DMS153 (cell line): ENCODE data around the gene UBE2L5.
A peak's percentile ranks its signal among the peaks of the same experiment; 100 is the strongest.

Experiments
- DNase-seq: peaks from one replicate; lab custom pipeline; 2025; lab: John Stamatoyannopoulos, UW

Gene UBE2L5

GRCh38 chr13:30422054-30422839, at the start of gene UBE2L5:
UBE2L5 (plus strand) TSS chr13:30422493; CDS start chr13:30427991, 5,498 bp downstream.
- peak; percentile 47 for DNase-seq

DNA sequence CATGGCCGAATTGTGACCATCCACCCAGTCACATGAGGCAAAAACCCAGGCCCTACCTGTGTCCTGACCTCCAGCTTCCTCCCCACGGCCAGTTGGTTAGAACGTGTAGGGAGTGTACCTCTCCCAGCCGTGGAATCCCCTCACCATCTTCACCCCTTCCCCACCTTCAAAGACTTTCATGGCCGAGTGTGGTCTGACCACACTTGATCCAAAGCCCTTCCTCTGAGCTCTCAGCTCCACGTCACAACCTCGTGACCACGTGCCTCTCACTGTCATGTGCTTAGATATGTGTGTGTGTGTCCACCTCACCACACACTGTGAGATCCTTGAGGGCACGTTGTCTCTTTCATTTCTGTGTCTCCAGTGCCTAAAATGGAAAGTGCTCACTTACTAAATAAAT, 48.6 kb upstream of the UBE2L5 start:
- DNase-seq = no peak

GRCh38 chr13:30375265-30375835, 46.9 kb upstream of the UBE2L5 start:
- DNase-seq = no peak

- DNase-seq = peak; percentile 29
Measured at GRCh38 chr13:30376426-30377311, 45.6 kb upstream of the UBE2L5 start.

DNA sequence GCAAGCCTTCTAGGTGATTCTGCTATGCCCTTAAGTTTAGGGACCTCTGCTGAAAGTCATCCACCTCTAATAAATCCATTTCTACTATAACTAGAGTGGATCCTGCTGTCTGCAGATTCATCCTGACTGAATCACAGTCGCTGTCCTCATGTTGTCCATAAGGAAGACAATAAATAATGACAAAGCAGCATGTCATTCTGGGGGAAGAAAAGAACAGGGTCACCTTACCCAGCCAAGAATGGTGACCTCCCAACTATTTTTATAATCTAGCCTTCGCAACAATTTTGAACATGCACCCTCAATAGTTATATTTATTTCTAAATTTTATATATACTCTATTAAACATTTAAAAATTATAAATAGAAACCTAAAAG, 45.0 kb upstream of the UBE2L5 start:
- no peak for DNase-seq

- DNase-seq = no peak
Measured at GRCh38 chr13:30378191-30378590, 44.1 kb upstream of the UBE2L5 start.

DNA sequence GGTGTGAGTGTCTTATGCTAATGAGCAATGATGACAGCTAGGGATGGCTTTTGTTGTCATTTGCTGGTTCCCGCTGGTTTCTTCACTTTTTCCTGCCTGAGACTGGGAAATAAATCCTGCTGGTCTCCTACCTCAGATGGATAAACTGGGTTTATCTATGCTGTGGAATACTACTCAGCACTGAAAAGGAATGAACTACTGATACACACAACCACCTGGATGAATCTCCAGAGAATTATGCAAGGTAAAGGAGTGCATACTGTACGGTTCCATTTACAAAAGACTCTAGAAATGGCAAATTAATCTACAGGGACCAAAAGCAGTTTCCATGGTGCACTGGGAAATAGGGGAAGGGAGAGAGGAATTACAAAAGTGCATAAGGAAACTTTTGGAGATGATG, 41.2 kb upstream of the UBE2L5 start:
- no peak for DNase-seq

DNA sequence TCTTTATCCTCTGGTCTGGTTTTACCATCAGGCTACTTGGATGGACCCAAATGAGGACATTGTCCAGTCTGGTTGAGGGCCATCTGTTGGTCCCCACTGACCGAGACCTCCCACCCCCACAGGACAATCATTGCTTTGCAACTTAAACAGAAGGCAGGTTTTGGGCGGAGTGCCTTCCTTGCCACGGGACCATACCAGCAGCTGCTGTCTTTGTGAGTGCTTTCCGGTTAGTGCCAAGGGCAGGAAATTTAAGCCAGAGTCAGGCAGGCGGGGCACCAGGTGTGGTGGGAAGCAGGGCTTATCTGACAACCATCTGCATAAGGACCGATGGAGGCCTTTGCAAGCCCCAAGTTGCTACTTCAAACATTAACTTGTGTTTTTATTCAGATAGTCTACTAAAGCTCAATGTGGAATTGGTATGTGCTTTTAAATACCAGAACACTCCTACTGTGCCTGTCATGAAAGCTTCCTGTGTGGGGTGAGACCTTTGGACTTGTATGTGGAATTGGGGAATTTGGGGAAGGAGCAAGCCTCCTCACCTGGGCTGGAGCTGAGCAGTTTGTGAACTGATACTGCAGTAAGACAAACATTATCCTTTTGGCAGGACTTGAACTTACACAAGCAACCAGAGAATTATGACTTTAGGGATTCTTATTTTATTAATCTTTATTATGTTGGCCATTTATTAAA, 39.3 kb upstream of the UBE2L5 start:
- no peak for DNase-seq

DNA sequence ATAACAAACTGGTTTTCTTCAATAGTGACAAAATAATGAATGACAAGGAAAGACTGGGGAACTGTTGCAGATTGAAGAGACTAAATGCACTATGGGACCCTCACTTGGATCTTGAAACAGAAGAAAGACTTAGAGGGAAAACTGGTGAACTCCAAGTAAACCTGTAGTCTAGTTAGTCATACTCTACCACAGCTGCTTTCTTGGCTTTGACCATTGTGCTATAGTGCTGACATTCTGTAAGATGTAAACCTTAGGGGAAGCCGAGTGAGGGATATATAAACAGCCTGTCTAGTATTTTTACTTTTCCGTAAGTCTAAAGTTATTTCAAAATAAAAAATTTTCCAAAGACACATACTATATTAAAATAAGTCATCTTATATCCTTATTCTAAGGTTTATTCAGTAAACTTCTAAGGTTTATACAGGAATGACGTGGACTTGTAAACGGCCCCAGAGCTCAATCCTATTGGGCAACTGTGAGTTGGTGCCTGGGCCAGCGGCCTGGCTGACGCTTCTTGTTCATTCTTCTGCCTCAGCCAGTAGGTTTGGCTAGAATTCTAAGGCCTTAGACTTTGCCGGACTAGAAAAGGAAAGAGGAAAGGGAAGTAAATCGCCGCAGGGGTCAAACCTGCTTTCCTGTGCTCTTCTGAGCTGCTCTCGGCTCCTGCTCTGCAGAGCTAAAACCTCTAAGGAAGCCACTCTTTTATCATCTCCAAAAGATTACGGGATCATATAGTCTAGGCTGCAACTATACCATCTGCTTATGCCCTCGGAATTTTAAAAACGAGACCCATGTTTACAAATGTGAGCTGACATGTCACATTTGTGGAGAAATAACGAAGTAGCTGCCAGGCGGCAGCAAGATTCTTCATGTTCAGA, 33.6 kb upstream of the UBE2L5 start:
- no peak for DNase-seq

DNA sequence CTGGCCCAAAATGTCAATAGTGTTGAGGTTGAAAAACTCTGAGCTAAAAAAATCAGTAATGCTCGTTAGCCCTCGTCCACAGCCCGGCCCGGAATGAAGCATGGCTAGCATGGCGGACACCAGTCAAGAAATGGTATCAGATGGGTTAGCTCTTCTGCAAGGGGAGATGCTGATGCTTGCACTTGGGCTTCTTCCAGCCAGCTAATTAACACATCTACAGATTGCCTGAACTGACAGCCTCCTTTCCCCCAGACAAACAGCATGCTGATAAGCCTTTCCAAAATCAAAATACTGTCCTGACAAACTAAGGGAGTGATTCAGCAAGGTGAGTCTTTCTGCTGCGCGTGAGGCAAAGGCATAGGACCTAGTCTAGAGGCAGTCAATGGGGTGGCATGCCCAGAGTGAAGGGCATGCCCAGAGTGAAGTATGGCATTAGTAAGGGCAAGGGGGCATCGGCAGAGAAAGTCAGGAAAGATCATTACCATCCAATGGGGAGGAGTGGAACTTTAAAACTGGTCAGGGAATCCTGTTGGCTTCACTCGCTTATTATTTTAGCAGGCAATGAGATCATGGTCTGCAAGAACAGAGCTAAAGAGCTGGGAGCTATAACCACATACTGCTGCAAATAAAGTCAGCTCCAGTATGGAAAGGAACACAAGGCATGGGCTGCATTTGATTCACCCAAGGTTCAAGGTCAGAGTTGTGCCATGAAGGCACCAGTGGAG, 30.2 kb upstream of the UBE2L5 start:
- DNase-seq = no peak

DNA sequence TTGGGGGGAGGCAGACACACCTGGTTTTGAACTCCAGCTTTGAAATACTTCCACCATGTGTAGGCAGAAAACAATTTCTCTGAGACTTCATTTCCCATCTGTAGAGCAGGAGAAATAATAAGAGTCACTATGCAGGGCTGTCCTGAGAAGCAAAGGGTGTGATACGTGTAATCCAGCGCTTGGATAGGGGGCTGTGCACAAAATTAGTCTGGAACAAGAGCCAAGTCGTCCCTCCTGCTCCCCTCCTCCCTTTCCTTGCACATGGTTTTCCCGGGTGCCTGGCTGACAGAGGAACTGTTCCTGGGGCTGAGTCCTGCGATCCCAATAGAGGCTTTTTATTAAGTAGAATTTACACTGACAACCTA, 29.6 kb upstream of the UBE2L5 start:
- DNase-seq = no peak

DNA sequence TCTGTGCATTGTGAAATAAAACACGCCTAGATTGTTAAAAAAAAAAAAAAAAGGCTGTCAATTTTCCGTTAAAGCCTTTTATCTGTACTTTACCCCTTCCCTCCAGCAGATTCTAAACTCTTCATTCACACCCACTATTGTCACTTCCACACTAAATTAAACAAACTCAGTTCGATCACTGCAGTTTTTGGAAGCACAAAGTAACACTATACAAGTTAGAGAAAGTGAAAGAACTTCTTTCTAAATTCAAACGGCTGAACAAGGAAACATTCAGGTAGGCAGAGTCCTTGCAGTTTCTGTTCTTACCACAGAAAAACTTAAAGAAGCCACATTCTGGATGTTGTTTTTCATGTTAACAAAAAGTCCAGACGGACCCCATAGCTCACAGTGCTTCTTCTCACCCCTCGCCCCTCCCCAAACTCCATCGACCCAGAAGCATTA, 27.5 kb upstream of the UBE2L5 start:
- no peak for DNase-seq

- peak; percentile 81 for DNase-seq
Measured at GRCh38 chr13:30395192-30396158, 26.8 kb upstream of the UBE2L5 start.

GRCh38 chr13:30396434-30397075, 25.7 kb upstream of the UBE2L5 start:
- no peak for DNase-seq

- no peak for DNase-seq
Measured at GRCh38 chr13:30398601-30399072, 23.7 kb upstream of the UBE2L5 start.

- DNase-seq = no peak
Measured at GRCh38 chr13:30400376-30400775, 21.9 kb upstream of the UBE2L5 start.

DNA sequence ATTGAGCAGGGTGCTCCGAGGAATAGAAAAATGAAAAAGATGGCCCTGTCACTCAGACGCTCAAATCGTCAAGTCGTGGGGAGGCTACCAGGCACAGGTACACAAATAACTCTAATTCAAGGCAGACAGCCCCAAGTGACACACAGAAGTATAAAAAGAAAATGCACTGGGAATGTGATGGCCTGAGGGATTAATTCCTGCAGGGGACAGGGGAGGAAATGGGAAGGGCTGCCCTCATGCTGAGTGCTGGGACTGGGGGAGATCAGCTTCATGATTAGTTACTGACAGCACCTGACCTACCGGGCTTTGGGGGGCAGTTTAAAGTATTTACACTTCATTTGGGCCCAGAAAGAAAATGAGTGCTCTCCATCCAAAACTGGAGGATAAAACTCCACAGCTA, 20.9 kb upstream of the UBE2L5 start:
- DNase-seq = no peak

- DNase-seq = no peak
Measured at GRCh38 chr13:30403456-30403855, 18.8 kb upstream of the UBE2L5 start.

DNA sequence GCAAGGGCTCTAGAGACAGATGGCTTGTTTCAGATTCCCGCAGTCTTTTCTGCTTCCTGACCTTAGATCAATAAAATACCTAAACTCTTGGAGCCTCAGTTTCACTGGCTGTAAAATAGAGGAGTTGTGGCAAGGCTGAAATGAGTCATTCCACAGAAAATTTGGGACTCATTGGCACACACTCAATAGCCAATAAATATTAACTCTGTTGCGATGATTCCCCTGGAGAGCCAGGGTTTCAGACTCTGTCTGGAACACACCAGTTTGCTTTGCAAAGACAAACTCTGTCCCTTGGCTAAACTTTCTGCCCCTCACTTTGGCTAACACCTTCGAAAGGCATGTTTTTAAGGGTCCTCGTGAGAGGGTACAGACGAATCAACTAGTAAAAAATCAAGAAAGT, 18.1 kb upstream of the UBE2L5 start:
- DNase-seq = no peak
